WTC11 (cell line): Measurements from ENCODE around the gene SLCO4C1.

Source experiments
- ATF1 ChIP-seq: sonication (generic); formaldehyde crosslinking; IDR thresholded peaks from 2 replicates; pipeline ENCODE4 v1.8.1; 2023; ENCODE audit warnings: mild to moderate bottlenecking, moderate library complexity, missing genetic modification reagents
- CBFB ChIP-seq: sonication (generic); formaldehyde crosslinking; IDR thresholded peaks from 2 replicates; pipeline ENCODE4 v1.8.1; 2022; ENCODE audit warnings: mild to moderate bottlenecking, low read depth, missing genetic modification reagents
- ELF4 ChIP-seq: sonication (generic); formaldehyde crosslinking; IDR thresholded peaks from 2 replicates; pipeline ENCODE4 v1.8.1; 2022; ENCODE audit warnings: low read depth, mild to moderate bottlenecking, moderate library complexity, missing genetic modification reagents
- FOXK1 ChIP-seq: sonication (generic); formaldehyde crosslinking; IDR thresholded peaks from 2 replicates; pipeline ENCODE4 v1.8.0; 2022; ENCODE audit warnings: mild to moderate bottlenecking, moderate library complexity, missing genetic modification reagents
- FOXP4 ChIP-seq: sonication (generic); formaldehyde crosslinking; IDR thresholded peaks from 2 replicates; pipeline ENCODE4 v1.8.0; 2022; ENCODE audit warnings: mild to moderate bottlenecking, missing genetic modification reagents
- SMAD3 ChIP-seq: sonication (generic); formaldehyde crosslinking; IDR thresholded peaks from 2 replicates; pipeline ENCODE4 v1.8.0; 2022; ENCODE audit warnings: missing genetic modification reagents, mild to moderate bottlenecking, borderline replicate concordance
- SP1 ChIP-seq: sonication (generic); formaldehyde crosslinking; conservative IDR thresholded peaks from 2 replicates; pipeline ENCODE4 v1.8.1; 2022; ENCODE audit warnings: missing genetic modification reagents
- TEAD4 ChIP-seq: sonication (generic); formaldehyde crosslinking; IDR thresholded peaks from 2 replicates; pipeline ENCODE4 v1.8.0; 2022; ENCODE audit warnings: mild to moderate bottlenecking, missing genetic modification reagents
- TP53 ChIP-seq: sonication (generic); formaldehyde crosslinking; IDR thresholded peaks from 2 replicates; pipeline ENCODE4 v1.8.1; 2023; ENCODE audit warnings: mild to moderate bottlenecking, missing genetic modification reagents
- ZNF396 ChIP-seq: fragments of 250-450 bp; sonication (Bioruptor Pico); IDR thresholded peaks from 2 replicates; pipeline ENCODE4 v1.8.0; 2021; ENCODE audit warnings: mild to moderate bottlenecking, moderate library complexity, borderline replicate concordance
- TF ChIP-seq, protein P1 (sequence below): fragments of 200-600 bp; IDR thresholded peaks from 2 replicates; pipeline ENCODE4 v1.8.0; 2022; ENCODE audit warnings: antibody characterized with exemption
- TF ChIP-seq, protein P2 (sequence below): sonication (generic); formaldehyde crosslinking; IDR thresholded peaks from 2 replicates; pipeline ENCODE4 v1.8.1; 2023; ENCODE audit warnings: mild to moderate bottlenecking, missing genetic modification reagents, moderate library complexity

DNA sequence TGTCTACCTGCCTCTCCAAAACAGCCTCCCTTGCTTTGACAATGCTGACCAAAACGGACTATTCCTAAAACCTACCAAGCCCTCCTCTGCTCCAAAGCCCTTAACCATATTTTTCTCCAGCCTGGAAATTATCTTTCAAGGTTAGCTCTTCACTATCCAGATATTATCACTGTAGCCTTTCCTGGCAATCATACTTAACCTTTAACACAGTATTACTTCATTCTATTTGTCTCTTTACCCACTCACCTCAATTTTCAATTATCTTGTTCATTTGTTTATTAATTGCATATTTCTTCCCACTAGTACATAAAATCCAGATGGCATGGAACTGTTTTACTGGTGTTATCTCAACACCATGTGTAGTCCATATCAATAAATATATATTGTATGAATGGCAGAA lies 7.5 kb downstream of the SLCO4C1 start:
- TF ChIP-seq ELF4 (CRISPR knock-in tag) = no peak
- no peak for TF ChIP-seq ZNF396
- no peak for TF ChIP-seq SMAD3 (CRISPR knock-in tag)
- no peak for TF ChIP-seq TEAD4 (CRISPR knock-in tag)
- TF ChIP-seq, protein P1, sequence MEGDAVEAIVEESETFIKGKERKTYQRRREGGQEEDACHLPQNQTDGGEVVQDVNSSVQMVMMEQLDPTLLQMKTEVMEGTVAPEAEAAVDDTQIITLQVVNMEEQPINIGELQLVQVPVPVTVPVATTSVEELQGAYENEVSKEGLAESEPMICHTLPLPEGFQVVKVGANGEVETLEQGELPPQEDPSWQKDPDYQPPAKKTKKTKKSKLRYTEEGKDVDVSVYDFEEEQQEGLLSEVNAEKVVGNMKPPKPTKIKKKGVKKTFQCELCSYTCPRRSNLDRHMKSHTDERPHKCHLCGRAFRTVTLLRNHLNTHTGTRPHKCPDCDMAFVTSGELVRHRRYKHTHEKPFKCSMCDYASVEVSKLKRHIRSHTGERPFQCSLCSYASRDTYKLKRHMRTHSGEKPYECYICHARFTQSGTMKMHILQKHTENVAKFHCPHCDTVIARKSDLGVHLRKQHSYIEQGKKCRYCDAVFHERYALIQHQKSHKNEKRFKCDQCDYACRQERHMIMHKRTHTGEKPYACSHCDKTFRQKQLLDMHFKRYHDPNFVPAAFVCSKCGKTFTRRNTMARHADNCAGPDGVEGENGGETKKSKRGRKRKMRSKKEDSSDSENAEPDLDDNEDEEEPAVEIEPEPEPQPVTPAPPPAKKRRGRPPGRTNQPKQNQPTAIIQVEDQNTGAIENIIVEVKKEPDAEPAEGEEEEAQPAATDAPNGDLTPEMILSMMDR = no peak
- no peak for TF ChIP-seq ATF1 (CRISPR knock-in tag)
- no peak for TF ChIP-seq CBFB (CRISPR knock-in tag)
- TF ChIP-seq, protein P2, sequence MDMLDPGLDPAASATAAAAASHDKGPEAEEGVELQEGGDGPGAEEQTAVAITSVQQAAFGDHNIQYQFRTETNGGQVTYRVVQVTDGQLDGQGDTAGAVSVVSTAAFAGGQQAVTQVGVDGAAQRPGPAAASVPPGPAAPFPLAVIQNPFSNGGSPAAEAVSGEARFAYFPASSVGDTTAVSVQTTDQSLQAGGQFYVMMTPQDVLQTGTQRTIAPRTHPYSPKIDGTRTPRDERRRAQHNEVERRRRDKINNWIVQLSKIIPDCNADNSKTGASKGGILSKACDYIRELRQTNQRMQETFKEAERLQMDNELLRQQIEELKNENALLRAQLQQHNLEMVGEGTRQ = no peak
- TF ChIP-seq FOXK1 = no peak
- TF ChIP-seq FOXP4 = no peak
- no peak for TF ChIP-seq TP53 (CRISPR knock-in tag)
- TF ChIP-seq SP1 (CRISPR knock-in tag) = no peak
